PFSK-1 (cell line): ENCODE data around the gene SLC35F1.

Experiments used
- POLR2AphosphoS5 ChIP-seq: IDR thresholded peaks from 2 replicates; pipeline ENCODE4 v1.6.1; 2012; ENCODE audit warnings: low read depth, mild to moderate bottlenecking, control low read depth, low read length, moderate library complexity
- REST ChIP-seq, 2 experiments: IDR thresholded peaks; 2 replicates each; pipeline versions ENCODE4 v1.6.1 to v1.8.0; 2011 to 2012; ENCODE audit warnings: low read depth in 2 of 2, low read length in 2 of 2, control low read depth in 1 of 2, inconsistent platforms in 1 of 2, mild to moderate bottlenecking in 1 of 2, moderate library complexity in 1 of 2; ENCODE audit not compliant: insufficient read depth in 1 of 2
- SIN3A ChIP-seq: IDR thresholded peaks from 2 replicates; pipeline ENCODE4 v1.6.1; 2012; ENCODE audit warnings: mild to moderate bottlenecking, low read length, moderate library complexity, borderline replicate concordance; ENCODE audit not compliant: insufficient read depth
- TAF1 ChIP-seq: IDR thresholded peaks from 2 replicates; pipeline ENCODE4 v1.6.1; 2012; ENCODE audit warnings: low read length, control low read depth, borderline replicate concordance; ENCODE audit not compliant: insufficient read depth

DNA sequence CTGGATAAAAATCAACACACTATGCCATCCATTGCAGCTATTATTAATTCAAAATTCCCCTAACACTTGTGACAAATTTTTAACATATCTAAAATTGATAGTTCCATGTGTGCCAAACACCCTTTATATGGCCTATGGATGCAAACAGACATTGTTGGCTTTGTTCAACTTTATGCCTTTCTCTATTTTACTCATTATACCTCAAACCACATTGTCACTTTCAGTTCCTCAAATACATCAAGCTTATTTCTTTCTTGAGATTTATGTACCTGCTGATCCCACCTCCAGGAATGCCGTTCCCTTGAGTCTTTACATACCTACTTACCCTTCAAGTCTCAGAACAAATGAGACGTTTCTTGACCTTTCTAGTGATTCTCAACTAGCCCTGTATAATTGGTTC, 447.6 kb downstream of the SLC35F1 start:
- TF ChIP-seq REST (IDR thresholded peaks at IDR 0.05; ENCODE audit: insufficient read depth in 1 of 2, low read depth in 2 of 2, low read length in 2 of 2) (no peak), POLR2AphosphoS5 (no peak), TAF1 (no peak), SIN3A (no peak)
